Nephron (organoid): ENCODE measurements around the gene PIM2.
A peak's percentile ranks its signal among the peaks of the same experiment; 100 is the strongest.

Experiments used
- H3K27ac Mint-ChIP-seq, 3 experiments: 2 replicates each; pipeline ENCODE4 v1.8.0; 2020; ENCODE audit warnings: mixed read lengths in 3 of 3, mild to moderate bottlenecking in 2 of 3, moderate library complexity in 1 of 3
- H3K27me3 Mint-ChIP-seq: 2 replicates; pipeline ENCODE4 v1.8.0; 2021; ENCODE audit warnings: low read depth, mild to moderate bottlenecking, moderate library complexity, mixed read lengths
- H3K36me3 Mint-ChIP-seq: 2 replicates; pipeline ENCODE4 v1.8.0; 2020; ENCODE audit warnings: low read depth, mixed read lengths
- H3K4me1 Mint-ChIP-seq: 2 replicates; pipeline ENCODE4 v1.8.0; 2020; ENCODE audit warnings: mixed read lengths
- H3K4me3 Mint-ChIP-seq, 3 experiments: 2 replicates each; pipeline ENCODE4 v1.8.0; 2020; ENCODE audit warnings: mild to moderate bottlenecking in 3 of 3, mixed read lengths in 3 of 3, moderate library complexity in 2 of 3
- H3K9me3 Mint-ChIP-seq: 2 replicates; pipeline ENCODE4 v1.8.0; 2020; ENCODE audit warnings: mixed read lengths
- TF ChIP-seq, protein P1 (sequence below), 3 experiments: fragments of 200-600 bp; sonication (generic); IDR thresholded peaks; one replicate each; pipeline ENCODE4 v1.5.0; 2021; ENCODE audit warnings: antibody characterized with exemption in 3 of 3; ENCODE audit not compliant: unreplicated experiment in 3 of 3

PIM2 gene

GRCh38 chrX:48902135-48902534 is 16.7 kb downstream of the PIM2 start:
- Mint-ChIP-seq H3K9me3 (peaks cover 13% of the 10 kb centered on the region), H3K36me3 (peaks cover 25% of the 10 kb centered on the region), H3K4me1 (peaks cover under 1% of the 10 kb centered on the region), H3K4me3 (no peak overlapping the region), H3K27ac (no peak overlapping the region), H3K27me3 (no peaks in the 10 kb centered on the region)
- TF ChIP-seq, protein P1, sequence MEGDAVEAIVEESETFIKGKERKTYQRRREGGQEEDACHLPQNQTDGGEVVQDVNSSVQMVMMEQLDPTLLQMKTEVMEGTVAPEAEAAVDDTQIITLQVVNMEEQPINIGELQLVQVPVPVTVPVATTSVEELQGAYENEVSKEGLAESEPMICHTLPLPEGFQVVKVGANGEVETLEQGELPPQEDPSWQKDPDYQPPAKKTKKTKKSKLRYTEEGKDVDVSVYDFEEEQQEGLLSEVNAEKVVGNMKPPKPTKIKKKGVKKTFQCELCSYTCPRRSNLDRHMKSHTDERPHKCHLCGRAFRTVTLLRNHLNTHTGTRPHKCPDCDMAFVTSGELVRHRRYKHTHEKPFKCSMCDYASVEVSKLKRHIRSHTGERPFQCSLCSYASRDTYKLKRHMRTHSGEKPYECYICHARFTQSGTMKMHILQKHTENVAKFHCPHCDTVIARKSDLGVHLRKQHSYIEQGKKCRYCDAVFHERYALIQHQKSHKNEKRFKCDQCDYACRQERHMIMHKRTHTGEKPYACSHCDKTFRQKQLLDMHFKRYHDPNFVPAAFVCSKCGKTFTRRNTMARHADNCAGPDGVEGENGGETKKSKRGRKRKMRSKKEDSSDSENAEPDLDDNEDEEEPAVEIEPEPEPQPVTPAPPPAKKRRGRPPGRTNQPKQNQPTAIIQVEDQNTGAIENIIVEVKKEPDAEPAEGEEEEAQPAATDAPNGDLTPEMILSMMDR (IDR thresholded peaks at IDR 0.05; ENCODE audit: unreplicated experiment in 3 of 3): no peak

DNA sequence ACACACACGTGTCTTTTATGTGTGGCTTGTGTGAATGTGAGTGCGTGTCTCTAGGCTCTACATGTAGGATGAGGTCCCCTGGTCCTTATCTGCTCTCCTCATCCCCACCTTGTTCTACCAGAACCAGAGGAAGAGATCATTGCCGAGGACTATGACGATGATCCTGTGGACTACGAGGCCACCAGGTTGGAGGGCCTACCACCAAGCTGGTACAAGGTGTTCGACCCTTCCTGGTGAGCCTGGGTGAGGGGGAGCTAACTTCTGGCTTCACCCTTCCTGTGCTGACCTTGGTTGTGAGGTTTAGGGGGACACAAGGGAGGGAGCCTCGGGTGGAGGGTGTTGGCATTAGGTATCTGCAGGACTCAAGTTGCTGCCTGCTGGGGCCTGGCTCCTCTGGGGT is 17.8 kb downstream of the PIM2 start:
- Mint-ChIP-seq H3K27me3 (no peaks in the 10 kb centered on the region), H3K4me1 (peaks cover 9% of the 10 kb centered on the region), H3K4me3 (peak overlapping the region in 1 of 3 experiments; percentile 27), H3K27ac (no peak overlapping the region), H3K36me3 (peaks cover 21% of the 10 kb centered on the region), H3K9me3 (peaks cover 13% of the 10 kb centered on the region)
- TF ChIP-seq, protein P1 (IDR thresholded peaks at IDR 0.05; ENCODE audit: unreplicated experiment in 3 of 3): no peak

GRCh38 chrX:48899078-48899410 is 19.8 kb downstream of the PIM2 start:
- H3K9me3 Mint-ChIP-seq: peaks cover 8% of the 10 kb centered on the region
- TF ChIP-seq, protein P1 (IDR thresholded peaks at IDR 0.05; ENCODE audit: unreplicated experiment in 3 of 3): no peak
- peaks cover 26% of the 10 kb centered on the region for H3K36me3 Mint-ChIP-seq
- H3K27ac Mint-ChIP-seq: no peak overlapping the region
- peaks cover 16% of the 10 kb centered on the region for H3K4me1 Mint-ChIP-seq
- H3K4me3 Mint-ChIP-seq: peak overlapping the region; percentile 14 to 61 (median 43)
- H3K27me3 Mint-ChIP-seq: no peaks in the 10 kb centered on the region

DNA sequence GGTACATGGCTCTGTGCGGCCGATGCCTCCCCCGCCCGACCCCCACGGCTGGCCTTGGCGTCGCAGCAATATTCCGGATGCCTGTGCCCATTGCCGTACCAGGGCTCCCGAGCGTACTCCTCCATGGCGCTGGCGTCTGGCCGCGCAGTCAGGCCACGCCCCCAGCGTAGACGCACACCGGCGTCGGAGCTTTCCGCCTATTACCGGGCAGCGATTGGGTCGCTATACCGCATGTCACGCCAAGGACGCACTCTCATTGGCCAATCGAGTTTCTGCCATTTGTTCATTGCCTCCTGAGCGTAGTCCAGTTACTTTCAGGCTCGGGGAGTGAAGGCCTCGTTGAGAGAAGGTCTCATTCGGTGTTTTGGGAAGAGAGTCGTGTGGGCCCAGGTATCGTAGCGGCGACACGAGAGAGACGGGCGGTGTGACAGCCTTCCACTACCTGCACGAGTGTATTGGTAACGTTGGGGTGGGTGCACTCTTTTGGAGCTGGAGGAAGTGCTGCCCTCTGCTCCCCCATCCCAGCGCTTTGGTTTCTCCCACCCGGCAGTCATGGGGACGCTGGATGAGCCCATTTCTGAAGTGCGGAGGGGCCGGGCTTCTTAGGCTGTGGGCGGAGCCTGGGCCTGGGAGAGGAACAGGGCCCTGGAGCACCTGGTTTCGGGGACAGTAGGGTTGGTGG is 21.1 kb downstream of the PIM2 start, which contains the start of the genes PQBP1 and TIMM17B:
PQBP1 (plus strand) TSS at position 306 of the 682 bp plus-strand sequence. CDS start 580 bp downstream, outside the sequence.
TIMM17B (minus strand) TSS at position 144 of the 682 bp plus-strand sequence; CDS start at position 125, 19 bp downstream.
- Mint-ChIP-seq H3K27ac (peak within 1 kb of the TSS; percentile 93 to 98 (median 97)), H3K4me3 (peak within 1 kb of the TSS; percentile 83 to 91 (median 86)), H3K4me1 (peaks cover 16% of the 10 kb centered on the region), H3K9me3 (peaks cover 8% of the 10 kb centered on the region), H3K36me3 (peaks cover 23% of the 10 kb centered on the region), H3K27me3 (no peaks in the 10 kb centered on the region)
- TF ChIP-seq, protein P1 (IDR thresholded peaks at IDR 0.05; ENCODE audit: unreplicated experiment in 3 of 3): no peak

GRCh38 chrX:48897157-48897624 is 21.6 kb downstream of the PIM2 start:
- Mint-ChIP-seq H3K4me1 (peaks cover 16% of the 10 kb centered on the region), H3K4me3 (peak overlapping the region; percentile 83 to 91 (median 86)), H3K9me3 (peaks cover 7% of the 10 kb centered on the region), H3K36me3 (peaks cover 21% of the 10 kb centered on the region), H3K27ac (peak overlapping the region; percentile 93 to 98 (median 97)), H3K27me3 (no peaks in the 10 kb centered on the region)
- TF ChIP-seq, protein P1 (IDR thresholded peaks at IDR 0.05; ENCODE audit: unreplicated experiment in 3 of 3): no peak
